HepG2 (cell line): ENCODE measurements around the gene DOCK2. TPM values are rescaled to one million over a fixed set of nuclear protein-coding genes. Genes with fewer than 3 reads are reported as not detected.

Experiments
- ATAC-seq: fragments of 200-7000 bp; cut with Tn5 transposase; 3 replicates; pipeline ENCODE4 v1.9.1; 2020; ENCODE audit warnings: mild to moderate bottlenecking, moderate library complexity
- BruUV-seq: library from RNA; stranded (reverse); fragments of 400-500 nt; replicated peaks from 2 replicates; lab custom pipeline; 2021; lab: Mats Ljungman, UMichigan
- CTCF ChIA-PET: fragments of 300-600 bp; formaldehyde crosslinking; extraction: SDS; loops from one replicate; lab custom pipeline; 2021; ENCODE audit warnings: low total read pairs, inconsistent platforms, low intra/inter-chr PET ratio; lab: Yijun Ruan, JAX
- POLR2A ChIA-PET: fragments of 350-600 bp; sonication (Branson Sonifier 250); formaldehyde crosslinking; loops from one replicate; lab custom pipeline; 2020; ENCODE audit warnings: antibody characterized with exemption, inconsistent platforms; lab: Yijun Ruan, JAX
- DNase-seq: peaks from one replicate; pipeline ENCODE4 v3.0.0-alpha.2; 2015; ENCODE audit warnings: low spot score
- FAIRE-seq: peaks from 3 replicates; lab custom pipeline; 2011; peaks lifted over from hg19 to GRCh38; lab: Jason Lieb, UNC
- H2AFZ ChIP-seq: one replicate; pipeline ENCODE4 v1.6.1; 2011; ENCODE audit warnings: low read length, inconsistent platforms
- H3K27ac ChIP-seq: fragments of 300-600 bp; 3 replicates; pipeline ENCODE4 v1.8.0; 2011; ENCODE audit warnings: mixed run types, mild to moderate bottlenecking, mixed read lengths, low read length, inconsistent platforms; ENCODE audit not compliant: insufficient read depth; ENCODE audit errors: extremely low read length
- H3K27me3 ChIP-seq, 2 experiments: fragments of 200-600 bp in 1 of 2; 2 replicates in 1 of 2; 3 replicates in 1 of 2; pipeline versions ENCODE4 v1.6.0 to v1.8.0; 2011; ENCODE audit warnings: low read length in 2 of 2, mild to moderate bottlenecking in 2 of 2, moderate library complexity in 2 of 2, inconsistent platforms in 1 of 2; ENCODE audit not compliant: insufficient read depth in 2 of 2, control insufficient read depth in 1 of 2
- H3K36me3 ChIP-seq, 2 experiments: fragments of 200-600 bp in 1 of 2; replicated peaks in 1 of 2; 2 replicates in 1 of 2; 3 replicates in 1 of 2; pipeline versions ENCODE4 v1.5.1 to v1.8.0; 2011; ENCODE audit warnings: low read length in 2 of 2, inconsistent platforms in 1 of 2; ENCODE audit not compliant: insufficient read depth in 2 of 2, control insufficient read depth in 1 of 2
- H3K4me1 ChIP-seq: 2 replicates; pipeline ENCODE4 v1.5.1; 2012; ENCODE audit warnings: low read length, inconsistent platforms; ENCODE audit not compliant: insufficient read depth
- H3K4me2 ChIP-seq: 2 replicates; pipeline ENCODE4 v1.6.0; 2011; ENCODE audit warnings: low read depth, low read length, inconsistent platforms
- H3K4me3 ChIP-seq, 3 experiments: fragments of 200-600 bp in 1 of 3; sonication (generic), shearing (Covaris generic) in 1 of 3; replicated peaks in 1 of 3; 2 replicates each; pipeline ENCODE4 v1.5.1; 2011 to 2016; ENCODE audit warnings: low read length in 3 of 3, inconsistent platforms in 2 of 3, low read depth in 2 of 3, mild to moderate bottlenecking in 2 of 3, control low read depth in 1 of 3, mixed read lengths in 1 of 3; ENCODE audit not compliant: insufficient read depth in 1 of 3
- H3K79me2 ChIP-seq: one replicate; pipeline ENCODE4 v1.6.1; 2011; ENCODE audit warnings: low read length, inconsistent platforms; ENCODE audit not compliant: insufficient read depth
- H3K9ac ChIP-seq: 2 replicates; pipeline ENCODE4 v1.6.0; 2011; ENCODE audit warnings: mild to moderate bottlenecking, low read depth, low read length, inconsistent platforms; ENCODE audit not compliant: insufficient read depth
- H3K9me3 ChIP-seq: 2 replicates; pipeline ENCODE4 v1.5.1; 2012; ENCODE audit warnings: mild to moderate bottlenecking, low read length
- H4K20me1 ChIP-seq: 2 replicates; pipeline ENCODE4 v1.6.0; 2011; ENCODE audit warnings: inconsistent platforms, mild to moderate bottlenecking, low read length, moderate library complexity; ENCODE audit not compliant: insufficient read depth
- E2F5 ChIP-seq: sonication (generic); formaldehyde crosslinking; conservative IDR thresholded peaks from 2 replicates; pipeline ENCODE4 v1.4.0; 2020; ENCODE audit warnings: missing genetic modification reagents
- HCFC1 ChIP-seq: fragments of 150-350 bp; IDR thresholded peaks from 2 replicates; pipeline ENCODE4 v1.6.1; 2014; ENCODE audit warnings: low read depth, low read length
- HNRNPH1 ChIP-seq: fragments of 200-400 bp; formaldehyde crosslinking; optimal IDR thresholded peaks from 2 replicates; pipeline ENCODE3; 2017; ENCODE audit warnings: mild to moderate bottlenecking, low read depth, low read length
- NFYC ChIP-seq: IDR thresholded peaks from 2 replicates; pipeline ENCODE4 v1.6.1; 2016; ENCODE audit warnings: missing genetic modification reagents, missing compliant biosample characterization
- SETDB1 ChIP-seq: sonication (generic); formaldehyde crosslinking; IDR thresholded peaks from 2 replicates; pipeline ENCODE4 v1.5.1; 2020; ENCODE audit warnings: missing genetic modification reagents, mild to moderate bottlenecking, borderline replicate concordance
- SP5 ChIP-seq: IDR thresholded peaks from 2 replicates; pipeline ENCODE4 v1.6.1; 2016; ENCODE audit warnings: low read depth, borderline replicate concordance
- TGIF2 ChIP-seq: IDR thresholded peaks from 2 replicates; pipeline ENCODE4 v1.6.1; 2016; ENCODE audit warnings: control low read depth, missing compliant biosample characterization
- ZNF33B ChIP-seq: sonication (generic); formaldehyde crosslinking; IDR thresholded peaks from 2 replicates; pipeline ENCODE4 v1.5.1; 2020; ENCODE audit warnings: mild to moderate bottlenecking, missing genetic modification reagents
- ZNF382 ChIP-seq: sonication (generic); formaldehyde crosslinking; IDR thresholded peaks from 2 replicates; pipeline ENCODE4 v1.5.0; 2020; ENCODE audit warnings: missing genetic modification reagents, mild to moderate bottlenecking, borderline replicate concordance
- ZNF432 ChIP-seq: sonication (generic); formaldehyde crosslinking; IDR thresholded peaks from 2 replicates; pipeline ENCODE4 v1.5.0; 2020; ENCODE audit warnings: missing genetic modification reagents, mild to moderate bottlenecking, borderline replicate concordance
- ZNF691 ChIP-seq: sonication (generic); formaldehyde crosslinking; IDR thresholded peaks from 2 replicates; pipeline ENCODE4 v1.4.0; 2020; ENCODE audit warnings: missing genetic modification reagents, low read depth, mild to moderate bottlenecking, borderline replicate concordance
- ZNF878 ChIP-seq: sonication (generic); formaldehyde crosslinking; IDR thresholded peaks from 2 replicates; pipeline ENCODE4 v1.8.1; 2023; ENCODE audit warnings: mild to moderate bottlenecking, missing genetic modification reagents, moderate library complexity
- WGBS: methylation state at CpG from one replicate; pipeline ENCODE4 v1.1.6; 2017; ENCODE audit warnings: low lambda C conversion rate; 5-methylcytosine and 5-hydroxymethylcytosine counted together
- in situ Hi-C: cut with HindIII; loops from 2 replicates; pipeline ENCODE4 v1.10.0; 2017; ENCODE audit warnings: low pct_unique_long_range_greater_than_20kb; ENCODE audit not compliant: extremely low pct_ligation_motif_present
- intact Hi-C: fragments of 100-400 bp; cut with micrococcal nuclease; formaldehyde crosslinking; loops from one replicate; pipeline ENCODE4 v1.10.0; 2022; ENCODE audit not compliant: unreplicated experiment
- polyA plus RNA-seq, 8 experiments: library from polyadenylated mRNA; depleted of rRNA in 3 of 8; stranded (reverse) in 7 of 8; unstranded in 1 of 8; fragments of >200 nt; fragmentation: Illumina TruSeq in 4 of 8; extraction: Trizol in 4 of 8; gene quantifications; 2 replicates each; pipeline versions ENCODE4 v1.2.1 to v1.2.3, GENCODE V29; 2011 to 2016; ENCODE audit warnings: low read depth in 4 of 8, missing spikeins in 1 of 8, mixed read lengths in 1 of 8; ENCODE audit not compliant: insufficient read depth in 1 of 8
- total RNA-seq, 5 experiments: library from RNA; depleted of rRNA; stranded (reverse); fragments of >200 nt; fragmentation: Illumina TruSeq; extraction: Trizol; gene quantifications; 2 replicates each; pipeline ENCODE4 v1.2.3, GENCODE V29; 2016; ENCODE audit warnings: low read depth in 1 of 5
- TF ChIP-seq, protein P1 (sequence below): sonication (generic); formaldehyde crosslinking; IDR thresholded peaks from 2 replicates; pipeline ENCODE4 v1.4.0; 2020; ENCODE audit warnings: mild to moderate bottlenecking, missing genetic modification reagents

Gene DOCK2
- total and polyA plus RNA-seq, 2 of the 13 experiments (the other 11 are each of a cell fraction or from before 2014, with no cell fraction given), result not detected

- TF ChIP-seq, protein P1, sequence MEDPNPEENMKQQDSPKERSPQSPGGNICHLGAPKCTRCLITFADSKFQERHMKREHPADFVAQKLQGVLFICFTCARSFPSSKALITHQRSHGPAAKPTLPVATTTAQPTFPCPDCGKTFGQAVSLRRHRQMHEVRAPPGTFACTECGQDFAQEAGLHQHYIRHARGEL, result no peak
- TF ChIP-seq HCFC1 (no peak), ZNF878 (no peak), ZNF382 (CRISPR knock-in tag) (no peak), NFYC (CRISPR knock-in tag) (no peak), E2F5 (CRISPR knock-in tag) (no peak), ZNF432 (no peak)
Measured at GRCh38 chr5:169978714-169979113, 341.6 kb downstream of the DOCK2 start (continued).

- FAIRE-seq (no peak), ATAC-seq (no peak), DNase-seq (no peak)
- no TSS peak for BruUV-seq
- Histone ChIP-seq H2AFZ (no peak overlapping the region), H3K9ac (no peak overlapping the region), H3K27me3 (no peaks in the 10 kb centered on the region; a peak in 1 of 5 replicates), H3K4me3 (no peak overlapping the region), H3K4me2 (no peak overlapping the region), H4K20me1 (no peaks in the 10 kb centered on the region), H3K4me1 (no peaks in the 10 kb centered on the region), H3K27ac (no peak overlapping the region), H3K9me3 (no peaks in the 10 kb centered on the region), H3K36me3 (no peaks in the 10 kb centered on the region), H3K79me2 (no peaks in the 10 kb centered on the region)
- intact Hi-C loops, result loop anchor here (2.0 to 5.0 kb wide), 2 partner anchors 277 to 993 kb away; no protein-coding TSS in a partner anchor
- TF ChIP-seq SP5 (CRISPR knock-in tag) (no peak), HNRNPH1 (no peak), SETDB1 (no peak), ZNF33B (CRISPR knock-in tag) (no peak), TGIF2 (CRISPR knock-in tag) (no peak), ZNF691 (no peak)
- POLR2A ChIA-PET, result no interaction called here
- WGBS, result 0% methylated on average over 3 of the region's 3 CpGs
- CTCF ChIA-PET, result no interaction called here
- in situ Hi-C loops, result loop anchor here (5.0 kb wide), 1 partner anchor 283 kb away; no protein-coding TSS in a partner anchor
Measured at GRCh38 chr5:169979871-169980270, 342.8 kb downstream of the DOCK2 start.
